Measurements from ENCODE around the gene XKR8. TPM values are rescaled to one million over a fixed set of nuclear protein-coding genes. Genes with fewer than 3 reads are reported as not detected.
"Not testable (repeated sequence)": the region's sequence is repeated elsewhere in the genome, so short reads cannot be mapped to it uniquely, and the experiment has no call there.

The XKR8 gene
- total and polyA plus RNA-seq, 3 donors from 2014 or later: 7.8 to 11.7 (median 10.9) TPM

DNA sequence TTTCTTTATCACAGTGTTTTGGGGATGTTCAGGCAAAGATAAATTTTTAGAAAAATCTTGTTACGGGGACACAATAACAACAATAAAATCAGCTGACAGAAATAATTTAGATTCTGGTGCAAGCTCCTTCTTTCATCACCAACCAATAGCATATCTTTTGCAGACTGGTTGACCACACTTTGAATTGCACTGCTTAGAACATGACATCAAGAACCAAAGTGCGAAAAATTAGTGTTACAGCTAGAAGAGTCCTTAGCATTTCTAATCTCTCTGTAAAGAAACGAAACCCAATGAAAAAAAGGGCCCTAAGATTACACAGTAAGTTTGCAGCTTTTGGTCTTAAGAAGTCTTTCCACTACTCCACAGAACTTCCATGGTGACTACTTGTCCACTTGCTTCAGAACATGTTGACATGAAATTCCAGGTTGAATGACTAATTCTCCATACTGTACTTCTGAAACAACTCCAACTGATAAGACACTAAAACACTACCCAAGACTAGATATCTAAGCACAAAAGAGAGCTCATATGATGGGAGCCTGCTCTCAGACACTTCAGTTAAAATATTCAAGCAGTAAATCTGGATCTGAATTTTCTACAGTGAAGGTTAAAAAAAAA lies 31.3 kb downstream of the XKR8 start:
- Histone ChIP-seq H3K9me3 (no peaks in the 10 kb centered on the region), H3K4me1 (no peaks in the 10 kb centered on the region), H3K36me3 (ENCODE audit: low read depth, missing control alignments) (no peaks in the 10 kb centered on the region), H3K27me3 (no peaks in the 10 kb centered on the region), H3K4me3 (no peak overlapping the region), H3K27ac (no peak overlapping the region)
- WGBS, 2 donors: 91% methylated on average over 3 of the region's 3 CpGs
- intact Hi-C loops (cut with DNase I; ENCODE audit: low total_unique reads): no loop called here
- no peak for DNase-seq
- TF ChIP-seq POLR2A (IDR thresholded peaks at IDR 0.05): no peak
- TF ChIP-seq, protein P1, sequence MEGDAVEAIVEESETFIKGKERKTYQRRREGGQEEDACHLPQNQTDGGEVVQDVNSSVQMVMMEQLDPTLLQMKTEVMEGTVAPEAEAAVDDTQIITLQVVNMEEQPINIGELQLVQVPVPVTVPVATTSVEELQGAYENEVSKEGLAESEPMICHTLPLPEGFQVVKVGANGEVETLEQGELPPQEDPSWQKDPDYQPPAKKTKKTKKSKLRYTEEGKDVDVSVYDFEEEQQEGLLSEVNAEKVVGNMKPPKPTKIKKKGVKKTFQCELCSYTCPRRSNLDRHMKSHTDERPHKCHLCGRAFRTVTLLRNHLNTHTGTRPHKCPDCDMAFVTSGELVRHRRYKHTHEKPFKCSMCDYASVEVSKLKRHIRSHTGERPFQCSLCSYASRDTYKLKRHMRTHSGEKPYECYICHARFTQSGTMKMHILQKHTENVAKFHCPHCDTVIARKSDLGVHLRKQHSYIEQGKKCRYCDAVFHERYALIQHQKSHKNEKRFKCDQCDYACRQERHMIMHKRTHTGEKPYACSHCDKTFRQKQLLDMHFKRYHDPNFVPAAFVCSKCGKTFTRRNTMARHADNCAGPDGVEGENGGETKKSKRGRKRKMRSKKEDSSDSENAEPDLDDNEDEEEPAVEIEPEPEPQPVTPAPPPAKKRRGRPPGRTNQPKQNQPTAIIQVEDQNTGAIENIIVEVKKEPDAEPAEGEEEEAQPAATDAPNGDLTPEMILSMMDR (IDR thresholded peaks at IDR 0.05): no peak

DNA sequence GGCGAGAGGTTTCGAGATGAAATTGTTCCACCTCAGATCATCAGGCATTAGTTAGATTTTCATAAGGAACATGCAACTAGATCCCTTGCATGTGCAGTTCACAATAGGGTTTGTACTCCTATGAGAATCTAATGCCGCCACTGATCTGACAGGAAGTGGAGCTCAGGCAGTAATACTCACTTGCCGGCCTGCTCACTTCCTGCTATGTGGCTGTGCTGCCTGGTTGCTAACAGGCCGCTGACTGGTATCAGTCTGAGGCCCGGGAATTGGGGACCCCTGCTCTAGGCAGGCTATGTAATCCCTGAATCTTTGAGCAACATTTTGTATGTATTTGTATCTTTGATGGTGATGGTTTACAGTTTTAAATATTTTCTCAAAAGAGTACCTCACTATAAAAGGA lies 32.5 kb downstream of the XKR8 start:
- H3K36me3 ChIP-seq (ENCODE audit: low read depth, missing control alignments): no peaks in the 10 kb centered on the region
- intact Hi-C loops (cut with DNase I; ENCODE audit: low total_unique reads): no loop called here
- WGBS, 2 donors: 70 to 86% methylated on average over 6 of the region's 6 CpGs

DNA sequence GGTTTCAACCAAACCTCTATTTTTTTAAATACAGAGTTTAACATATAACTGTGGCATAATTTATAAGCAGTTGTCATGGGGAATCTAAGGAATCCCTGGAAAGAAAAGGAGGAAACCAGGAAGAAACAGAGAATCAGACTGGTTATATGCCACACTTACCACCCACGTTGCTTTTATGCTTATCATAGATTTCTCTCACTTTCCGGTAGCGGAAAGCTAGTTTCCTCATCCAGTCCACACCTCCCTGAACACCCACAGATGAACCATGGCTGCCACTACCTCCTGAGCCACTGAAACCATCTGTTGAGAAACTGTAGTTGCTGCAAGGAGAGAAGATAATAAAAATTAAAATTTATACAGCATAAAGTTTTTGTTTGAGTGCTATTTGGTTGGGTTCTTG lies 33.5 kb downstream of the XKR8 start:
- WGBS, 2 donors: 64% methylated on average over 3 of the region's 3 CpGs
- no peaks in the 10 kb centered on the region for H3K9me3 ChIP-seq
- no peaks in the 10 kb centered on the region for H3K27me3 ChIP-seq
- DNase-seq: no peak
- no peak overlapping the region for H3K4me3 ChIP-seq
- no peak for TF ChIP-seq POLR2A (IDR thresholded peaks at IDR 0.05)
- TF ChIP-seq, protein P1 (IDR thresholded peaks at IDR 0.05): no peak
- H3K4me1 ChIP-seq: no peaks in the 10 kb centered on the region
- no peaks in the 10 kb centered on the region for H3K36me3 ChIP-seq (ENCODE audit: low read depth, missing control alignments)
- no peak overlapping the region for H3K27ac ChIP-seq
- intact Hi-C loops (cut with DNase I; ENCODE audit: low total_unique reads): no loop called here

More for the DNA sequence above, 32.5 kb downstream of the XKR8 start:
- TF ChIP-seq, protein P1 (IDR thresholded peaks at IDR 0.05): no peak
- TF ChIP-seq POLR2A (IDR thresholded peaks at IDR 0.05): no peak
- Histone ChIP-seq H3K27me3 (no peaks in the 10 kb centered on the region), H3K27ac (no peak overlapping the region), H3K4me3 (no peak overlapping the region), H3K4me1 (no peaks in the 10 kb centered on the region), H3K9me3 (no peaks in the 10 kb centered on the region)
- DNase-seq: no peak

DNA sequence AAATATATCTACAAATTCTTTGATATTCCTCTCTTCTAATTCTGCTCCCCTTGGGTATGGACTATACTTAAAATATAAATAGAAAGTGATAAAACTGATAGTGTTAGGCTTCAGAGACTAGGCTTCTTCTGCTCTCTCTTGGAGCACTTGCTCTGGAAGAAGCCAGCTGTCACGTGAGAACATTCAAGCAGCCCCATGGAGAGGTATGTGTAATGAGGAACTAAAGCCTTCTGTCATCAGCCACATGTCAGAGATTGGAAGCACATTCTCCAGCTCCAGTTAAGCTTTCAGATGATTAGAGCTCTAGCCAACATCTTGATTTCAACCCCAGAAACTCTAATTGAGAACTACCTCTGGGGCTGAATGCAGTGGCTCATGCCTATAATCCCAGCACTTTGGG lies 34.3 kb downstream of the XKR8 start:
- no peak for DNase-seq
- Histone ChIP-seq H3K27me3 (no peaks in the 10 kb centered on the region), H3K4me3 (no peak overlapping the region), H3K4me1 (no peaks in the 10 kb centered on the region), H3K27ac (no peak overlapping the region), H3K9me3 (no peaks in the 10 kb centered on the region), H3K36me3 (ENCODE audit: low read depth, missing control alignments) (no peaks in the 10 kb centered on the region)
- intact Hi-C loops (cut with DNase I; ENCODE audit: low total_unique reads): no loop called here
- TF ChIP-seq POLR2A (IDR thresholded peaks at IDR 0.05): no peak
- TF ChIP-seq, protein P1 (IDR thresholded peaks at IDR 0.05): no peak
- WGBS, 2 donors: 54 to 80% methylated on average over 1 of the region's 1 CpG

DNA sequence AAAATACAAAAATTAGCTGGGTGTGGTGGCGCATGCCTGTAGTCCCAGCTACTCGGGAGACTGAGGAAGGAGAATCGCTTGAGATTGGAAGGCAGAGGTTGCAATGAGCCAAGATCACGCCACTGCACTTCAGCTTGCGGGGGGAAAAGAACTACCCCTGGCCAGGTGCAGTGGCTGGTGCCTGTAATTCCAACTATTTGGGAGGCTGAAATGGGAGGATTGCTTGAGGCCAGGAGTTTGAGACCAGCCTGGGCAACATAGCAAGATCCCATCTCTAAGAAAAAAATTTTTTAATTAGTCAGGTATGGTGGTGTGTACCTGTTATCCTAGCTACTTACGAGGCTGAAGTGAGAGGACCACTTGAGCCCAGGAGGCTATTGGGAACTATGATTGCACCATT lies 34.8 kb downstream of the XKR8 start:
- H3K9me3 ChIP-seq; H3K27ac ChIP-seq; DNase-seq; H3K4me3 ChIP-seq; H3K36me3 ChIP-seq (ENCODE audit: low read depth, missing control alignments); H3K27me3 ChIP-seq; intact Hi-C loops (cut with DNase I; ENCODE audit: low total_unique reads); H3K4me1 ChIP-seq: not testable (repeated sequence)
- WGBS, 2 donors: 91 to 96% methylated on average over 6 of the region's 6 CpGs

All from testis (tissue), 3 donors.